Measurements from ENCODE around the gene ZNF140.

The ZNF140 gene

GRCh38 chr12:133106253-133106652 lies 25.5 kb downstream of the ZNF140 start:
- Mint-ChIP-seq H3K27ac (no peak overlapping the region), H3K27me3 (no peaks in the 10 kb centered on the region), H3K36me3 (peaks cover 54% of the 10 kb centered on the region), H3K4me3 (no peak overlapping the region), H3K4me1 (no peaks in the 10 kb centered on the region), H3K9me3 (peaks cover 13% of the 10 kb centered on the region)
- ATAC-seq (ENCODE audit: low read depth): no peak
- DNase-seq (ENCODE audit: low spot score in 2 of 2): no peak

DNA sequence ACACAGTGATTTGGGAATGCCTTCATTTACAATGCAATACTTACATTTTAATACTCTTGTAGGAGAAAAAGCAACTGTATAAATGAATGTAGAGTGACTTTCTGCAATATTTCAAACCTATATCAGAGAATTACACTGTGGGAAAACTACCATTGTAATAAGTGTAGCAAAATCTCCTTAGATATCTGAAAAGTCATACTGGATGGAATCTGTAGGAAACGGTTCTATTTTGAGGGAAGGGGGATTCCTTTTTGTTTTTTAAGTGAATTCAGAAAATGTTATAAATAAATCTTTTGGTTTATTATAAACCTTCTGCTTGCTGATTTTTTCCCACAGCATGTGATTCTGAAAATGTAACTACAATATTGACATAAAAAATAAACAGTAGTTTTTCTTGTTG lies 26.4 kb downstream of the ZNF140 start:
- peaks cover 12% of the 10 kb centered on the region for H3K9me3 Mint-ChIP-seq
- H3K36me3 Mint-ChIP-seq: peaks cover 53% of the 10 kb centered on the region
- DNase-seq (ENCODE audit: low spot score in 2 of 2) (no peak), ATAC-seq (ENCODE audit: low read depth) (no peak)
- no peak overlapping the region for H3K27ac Mint-ChIP-seq
- H3K27me3 Mint-ChIP-seq: no peaks in the 10 kb centered on the region
- H3K4me1 Mint-ChIP-seq: no peaks in the 10 kb centered on the region
- H3K4me3 Mint-ChIP-seq: no peak overlapping the region

DNA sequence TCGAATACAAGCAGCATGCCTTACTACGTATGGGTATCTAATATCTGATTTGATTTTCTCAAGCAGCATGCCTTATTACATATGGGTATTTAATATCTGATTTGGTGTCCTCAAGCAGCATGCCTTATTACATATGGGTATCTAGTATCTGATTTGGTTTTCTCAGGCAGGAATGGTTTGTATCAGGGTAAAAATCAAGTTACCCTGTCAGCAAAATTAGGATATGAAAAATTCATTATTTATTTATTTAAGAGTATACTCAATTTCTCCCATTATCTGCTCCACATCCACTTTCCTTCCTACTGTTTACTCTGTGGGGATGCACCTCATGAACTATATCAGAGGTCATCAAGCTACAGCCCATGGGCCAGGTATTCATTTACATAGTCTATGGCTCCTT lies 27.4 kb downstream of the ZNF140 start:
- no peaks in the 10 kb centered on the region for H3K4me1 Mint-ChIP-seq
- H3K36me3 Mint-ChIP-seq: peaks cover 48% of the 10 kb centered on the region
- ATAC-seq (ENCODE audit: low read depth): no peak
- no peak overlapping the region for H3K4me3 Mint-ChIP-seq
- no peak for DNase-seq (ENCODE audit: low spot score in 2 of 2)
- H3K9me3 Mint-ChIP-seq: peaks cover 11% of the 10 kb centered on the region
- no peaks in the 10 kb centered on the region for H3K27me3 Mint-ChIP-seq
- no peak overlapping the region for H3K27ac Mint-ChIP-seq

GRCh38 chr12:133120385-133121191 lies 39.9 kb downstream of the ZNF140 start:
- DNase-seq (ENCODE audit: low spot score in 2 of 2): no peak
- Mint-ChIP-seq H3K36me3 (peaks cover 49% of the 10 kb centered on the region), H3K9me3 (peaks cover 28% of the 10 kb centered on the region), H3K4me3 (no peak overlapping the region), H3K27me3 (no peaks in the 10 kb centered on the region), H3K4me1 (peaks cover 4% of the 10 kb centered on the region), H3K27ac (no peak overlapping the region)
- no peak for ATAC-seq (ENCODE audit: low read depth)

- DNase-seq (ENCODE audit: low spot score in 2 of 2): no peak
- Mint-ChIP-seq H3K27ac (no peak overlapping the region), H3K4me3 (no peak overlapping the region), H3K36me3 (peaks cover 44% of the 10 kb centered on the region), H3K4me1 (peaks cover 5% of the 10 kb centered on the region), H3K27me3 (no peaks in the 10 kb centered on the region), H3K9me3 (peaks cover 15% of the 10 kb centered on the region)
- ATAC-seq (ENCODE audit: low read depth): no peak
Measured at GRCh38 chr12:133124674-133125073, 44.0 kb downstream of the ZNF140 start.

DNA sequence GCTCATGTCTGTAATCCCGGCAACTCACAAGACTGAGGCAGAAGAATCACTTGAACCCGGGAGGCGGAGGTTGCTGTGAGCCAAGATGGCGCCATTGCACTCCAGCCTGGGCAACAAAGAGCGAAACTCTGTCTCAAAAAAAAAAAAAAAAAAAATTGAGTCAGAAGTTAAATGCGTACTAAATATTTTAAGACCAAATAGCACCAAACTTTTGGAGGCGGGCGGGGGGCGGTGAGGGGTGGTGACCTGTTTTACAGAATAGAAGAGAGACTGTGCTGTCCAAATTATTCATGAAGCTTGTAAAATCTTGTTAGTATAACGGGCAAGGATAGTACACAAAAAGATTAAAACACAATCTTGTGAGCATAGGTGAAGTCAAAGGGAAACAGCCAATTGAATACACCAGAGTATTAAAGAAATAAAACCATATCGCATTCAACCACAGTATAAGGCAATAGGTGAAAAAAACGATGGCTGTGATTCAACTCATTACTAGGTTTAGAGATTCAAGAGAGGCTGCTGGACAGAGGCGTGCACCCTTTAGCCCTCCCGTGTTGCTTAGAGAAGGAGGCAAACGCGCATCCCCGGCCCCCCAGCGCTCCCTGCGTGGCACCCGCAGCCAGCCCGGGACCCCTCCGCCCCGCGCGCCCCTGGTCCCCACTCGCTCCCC lies 48.8 kb downstream of the ZNF140 start:
- Mint-ChIP-seq H3K27me3 (no peaks in the 10 kb centered on the region), H3K27ac (peak overlapping the region; percentile 99), H3K4me1 (peaks cover 9% of the 10 kb centered on the region), H3K36me3 (peaks cover 37% of the 10 kb centered on the region), H3K4me3 (peak overlapping the region; percentile 96), H3K9me3 (peaks cover 12% of the 10 kb centered on the region)
- DNase-seq (ENCODE audit: low spot score in 2 of 2) (no peak), ATAC-seq (ENCODE audit: low read depth) (peak; percentile 2)

GRCh38 chr12:133130038-133130807 lies 49.5 kb downstream of the ZNF140 start, which contains the start of the genes ZNF10 and ZNF891:
Gene ZNF10, plus strand, starts transcription at chr12:133130627. Its CDS starts 13,866 bp downstream, at chr12:133144493.
Gene ZNF891, minus strand, starts transcription at chr12:133130274. Its CDS starts 8,356 bp downstream, at chr12:133121918.
- peak; percentile 98 to 99 for DNase-seq (ENCODE audit: low spot score in 2 of 2)
- Mint-ChIP-seq H3K9me3 (peaks cover 13% of the 10 kb centered on the region), H3K27ac (peak within 1 kb of the TSS; percentile 99), H3K4me3 (peak within 1 kb of the TSS; percentile 96), H3K36me3 (peaks cover 39% of the 10 kb centered on the region), H3K4me1 (peaks cover 11% of the 10 kb centered on the region), H3K27me3 (no peaks in the 10 kb centered on the region)
- ATAC-seq (ENCODE audit: low read depth): peak; percentile 80

- H3K27ac Mint-ChIP-seq: peak overlapping the region; percentile 99
- ATAC-seq (ENCODE audit: low read depth) (peak; percentile 33), DNase-seq (ENCODE audit: low spot score in 2 of 2) (peak in 1 of 2 donors; percentile 70)
- peaks cover 11% of the 10 kb centered on the region for H3K4me1 Mint-ChIP-seq
- H3K4me3 Mint-ChIP-seq: peak overlapping the region; percentile 96
- peaks cover 41% of the 10 kb centered on the region for H3K36me3 Mint-ChIP-seq
- peaks cover 16% of the 10 kb centered on the region for H3K9me3 Mint-ChIP-seq
- H3K27me3 Mint-ChIP-seq: no peaks in the 10 kb centered on the region
Measured at GRCh38 chr12:133130808-133131128, 50.0 kb downstream of the ZNF140 start.

- ATAC-seq (ENCODE audit: low read depth): no peak
- Mint-ChIP-seq H3K4me1 (peaks cover 7% of the 10 kb centered on the region), H3K27me3 (no peaks in the 10 kb centered on the region), H3K9me3 (peaks cover 32% of the 10 kb centered on the region), H3K27ac (no peak overlapping the region), H3K4me3 (no peak overlapping the region), H3K36me3 (peaks cover 61% of the 10 kb centered on the region)
- DNase-seq (ENCODE audit: low spot score in 2 of 2): no peak
Measured at GRCh38 chr12:133135747-133136146, 55.0 kb downstream of the ZNF140 start.

GRCh38 chr12:133145981-133146380 lies 65.3 kb downstream of the ZNF140 start:
- Mint-ChIP-seq H3K9me3 (peaks cover 34% of the 10 kb centered on the region), H3K4me1 (no peaks in the 10 kb centered on the region), H3K4me3 (no peak overlapping the region), H3K27ac (no peak overlapping the region), H3K36me3 (peaks cover 63% of the 10 kb centered on the region), H3K27me3 (no peaks in the 10 kb centered on the region)
- ATAC-seq (ENCODE audit: low read depth) (no peak), DNase-seq (ENCODE audit: low spot score in 2 of 2) (no peak)

GRCh38 chr12:133156125-133156690 lies 75.5 kb downstream of the ZNF140 start:
- ATAC-seq (ENCODE audit: low read depth): no peak
- Mint-ChIP-seq H3K27ac (no peak overlapping the region), H3K4me3 (no peak overlapping the region), H3K27me3 (no peaks in the 10 kb centered on the region), H3K4me1 (no peaks in the 10 kb centered on the region), H3K9me3 (peaks cover 37% of the 10 kb centered on the region), H3K36me3 (peaks cover 65% of the 10 kb centered on the region)
- no peak for DNase-seq (ENCODE audit: low spot score in 2 of 2)

All from memory B cell (primary cell).